Measurements from ENCODE around the gene ZSCAN5A.
"Not testable (repeated sequence)": the region's sequence is repeated elsewhere in the genome, so short reads cannot be mapped to it uniquely, and the experiment has no call there.

The ZSCAN5A gene

GRCh38 chr19:56314381-56315076 is at the start of gene ZSCAN5A:
TSS of gene ZSCAN5A (minus strand) at chr19:56314839. CDS start at chr19:56225046, 89,793 bp downstream.
- peaks cover 13% of the 10 kb centered on the region for H3K4me1 ChIP-seq (ENCODE audit: insufficient read depth, low read length)
- no peaks in the 10 kb centered on the region for H3K9me3 ChIP-seq (ENCODE audit: low read length)
- H3K36me3 ChIP-seq (ENCODE audit: insufficient read depth, low read length): peaks cover 4% of the 10 kb centered on the region
- H3K9ac ChIP-seq (ENCODE audit: low read length): peak within 1 kb of the TSS; percentile 13
- H3K4me3 ChIP-seq (ENCODE audit: low read depth in 1 of 2, low read length in 2 of 2): peak within 1 kb of the TSS; percentile 56 to 69
- peak within 1 kb of the TSS; percentile 92 for H3K27ac ChIP-seq (ENCODE audit: low read depth, low read length)
- no peaks in the 10 kb centered on the region for H3K27me3 ChIP-seq (ENCODE audit: control insufficient read depth in 1 of 2, insufficient read depth in 2 of 2, low read length in 2 of 2)

- no peaks in the 10 kb centered on the region for H3K36me3 ChIP-seq (ENCODE audit: insufficient read depth, low read length)
- H3K4me1 ChIP-seq (ENCODE audit: insufficient read depth, low read length): no peaks in the 10 kb centered on the region
- H3K27ac ChIP-seq (ENCODE audit: low read depth, low read length): no peak overlapping the region
Observed at GRCh38 chr19:56360841-56361240, 46.2 kb upstream of the ZSCAN5A start.

GRCh38 chr19:56356944-56357343 is 42.3 kb upstream of the ZSCAN5A start:
- Histone ChIP-seq H3K4me1 (ENCODE audit: insufficient read depth, low read length) (no peaks in the 10 kb centered on the region), H3K9ac (ENCODE audit: low read length) (no peak overlapping the region)

More at GRCh38 chr19:56360841-56361240, 46.2 kb upstream of the ZSCAN5A start:
- Histone ChIP-seq H3K27me3 (ENCODE audit: control insufficient read depth in 1 of 2, insufficient read depth in 2 of 2, low read length in 2 of 2) (no peaks in the 10 kb centered on the region), H3K4me3 (ENCODE audit: low read depth in 1 of 2, low read length in 2 of 2) (no peak overlapping the region), H3K9ac (ENCODE audit: low read length) (no peak overlapping the region), H3K9me3 (ENCODE audit: low read length) (no peaks in the 10 kb centered on the region)

GRCh38 chr19:56355517-56355916 is 40.9 kb upstream of the ZSCAN5A start:
- Histone ChIP-seq H3K4me3 (ENCODE audit: low read depth in 1 of 2, low read length in 2 of 2) (no peak overlapping the region), H3K36me3 (ENCODE audit: insufficient read depth, low read length) (no peaks in the 10 kb centered on the region), H3K27me3 (ENCODE audit: control insufficient read depth in 1 of 2, insufficient read depth in 2 of 2, low read length in 2 of 2) (no peaks in the 10 kb centered on the region), H3K27ac (ENCODE audit: low read depth, low read length) (no peak overlapping the region), H3K4me1 (ENCODE audit: insufficient read depth, low read length) (no peaks in the 10 kb centered on the region), H3K9ac (ENCODE audit: low read length) (no peak overlapping the region), H3K9me3 (ENCODE audit: low read length) (no peaks in the 10 kb centered on the region)

More at GRCh38 chr19:56356944-56357343, 42.3 kb upstream of the ZSCAN5A start:
- H3K36me3 ChIP-seq (ENCODE audit: insufficient read depth, low read length): no peaks in the 10 kb centered on the region
- no peak overlapping the region for H3K4me3 ChIP-seq (ENCODE audit: low read depth in 1 of 2, low read length in 2 of 2)
- no peaks in the 10 kb centered on the region for H3K27me3 ChIP-seq (ENCODE audit: control insufficient read depth in 1 of 2, insufficient read depth in 2 of 2, low read length in 2 of 2)
- no peak overlapping the region for H3K27ac ChIP-seq (ENCODE audit: low read depth, low read length)
- no peaks in the 10 kb centered on the region for H3K9me3 ChIP-seq (ENCODE audit: low read length)

GRCh38 chr19:56351208-56351607 is 36.6 kb upstream of the ZSCAN5A start:
- H3K9me3 ChIP-seq (ENCODE audit: low read length): no peaks in the 10 kb centered on the region
- H3K4me1 ChIP-seq (ENCODE audit: insufficient read depth, low read length): peaks cover 4% of the 10 kb centered on the region
- no peak overlapping the region for H3K27ac ChIP-seq (ENCODE audit: low read depth, low read length)
- H3K9ac ChIP-seq (ENCODE audit: low read length): no peak overlapping the region
- H3K27me3 ChIP-seq (ENCODE audit: control insufficient read depth in 1 of 2, insufficient read depth in 2 of 2, low read length in 2 of 2): no peaks in the 10 kb centered on the region
- H3K4me3 ChIP-seq (ENCODE audit: low read depth in 1 of 2, low read length in 2 of 2): no peak overlapping the region
- no peaks in the 10 kb centered on the region for H3K36me3 ChIP-seq (ENCODE audit: insufficient read depth, low read length)

- Histone ChIP-seq H3K27ac (ENCODE audit: low read depth, low read length) (no peak overlapping the region), H3K9ac (ENCODE audit: low read length) (no peak overlapping the region), H3K4me1 (ENCODE audit: insufficient read depth, low read length) (peaks cover 4% of the 10 kb centered on the region), H3K4me3 (ENCODE audit: low read depth in 1 of 2, low read length in 2 of 2) (no peak overlapping the region), H3K9me3 (ENCODE audit: low read length) (no peaks in the 10 kb centered on the region), H3K36me3 (ENCODE audit: insufficient read depth, low read length) (no peaks in the 10 kb centered on the region), H3K27me3 (ENCODE audit: control insufficient read depth in 1 of 2, insufficient read depth in 2 of 2, low read length in 2 of 2) (no peaks in the 10 kb centered on the region)
Observed at GRCh38 chr19:56350416-56351045, 35.9 kb upstream of the ZSCAN5A start.

- peaks cover 4% of the 10 kb centered on the region for H3K4me1 ChIP-seq (ENCODE audit: insufficient read depth, low read length)
- no peak overlapping the region for H3K9ac ChIP-seq (ENCODE audit: low read length)
- H3K36me3 ChIP-seq (ENCODE audit: insufficient read depth, low read length): no peaks in the 10 kb centered on the region
- H3K4me3 ChIP-seq (ENCODE audit: low read depth in 1 of 2, low read length in 2 of 2): no peak overlapping the region
- H3K9me3 ChIP-seq (ENCODE audit: low read length): no peaks in the 10 kb centered on the region
- no peak overlapping the region for H3K27ac ChIP-seq (ENCODE audit: low read depth, low read length)
- no peaks in the 10 kb centered on the region for H3K27me3 ChIP-seq (ENCODE audit: control insufficient read depth in 1 of 2, insufficient read depth in 2 of 2, low read length in 2 of 2)
Observed at GRCh38 chr19:56348289-56348877, 33.7 kb upstream of the ZSCAN5A start.

GRCh38 chr19:56347163-56347778 is 32.6 kb upstream of the ZSCAN5A start:
- Histone ChIP-seq H3K4me1 (ENCODE audit: insufficient read depth, low read length) (peaks cover 4% of the 10 kb centered on the region), H3K9me3 (ENCODE audit: low read length) (no peaks in the 10 kb centered on the region), H3K9ac (ENCODE audit: low read length) (no peak overlapping the region), H3K36me3 (ENCODE audit: insufficient read depth, low read length) (no peaks in the 10 kb centered on the region), H3K27ac (ENCODE audit: low read depth, low read length) (no peak overlapping the region), H3K27me3 (ENCODE audit: control insufficient read depth in 1 of 2, insufficient read depth in 2 of 2, low read length in 2 of 2) (no peaks in the 10 kb centered on the region), H3K4me3 (ENCODE audit: low read depth in 1 of 2, low read length in 2 of 2) (no peak overlapping the region)

GRCh38 chr19:56341948-56342347 is 27.3 kb upstream of the ZSCAN5A start:
- no peak overlapping the region for H3K4me3 ChIP-seq (ENCODE audit: low read depth in 1 of 2, low read length in 2 of 2)
- no peaks in the 10 kb centered on the region for H3K9me3 ChIP-seq (ENCODE audit: low read length)
- no peaks in the 10 kb centered on the region for H3K27me3 ChIP-seq (ENCODE audit: control insufficient read depth in 1 of 2, insufficient read depth in 2 of 2, low read length in 2 of 2)
- no peaks in the 10 kb centered on the region for H3K36me3 ChIP-seq (ENCODE audit: insufficient read depth, low read length)
- no peak overlapping the region for H3K27ac ChIP-seq (ENCODE audit: low read depth, low read length)
- no peaks in the 10 kb centered on the region for H3K4me1 ChIP-seq (ENCODE audit: insufficient read depth, low read length)
- no peak overlapping the region for H3K9ac ChIP-seq (ENCODE audit: low read length)

- H3K4me3 ChIP-seq (ENCODE audit: low read depth in 1 of 2, low read length in 2 of 2); H3K4me1 ChIP-seq (ENCODE audit: insufficient read depth, low read length); H3K27me3 ChIP-seq (ENCODE audit: control insufficient read depth in 1 of 2, insufficient read depth in 2 of 2, low read length in 2 of 2); H3K9me3 ChIP-seq (ENCODE audit: low read length); H3K9ac ChIP-seq (ENCODE audit: low read length); H3K27ac ChIP-seq (ENCODE audit: low read depth, low read length); H3K36me3 ChIP-seq (ENCODE audit: insufficient read depth, low read length): not testable (repeated sequence)
Observed at GRCh38 chr19:56339031-56339430, 24.4 kb upstream of the ZSCAN5A start.

- not testable (repeated sequence) for H3K27ac ChIP-seq (ENCODE audit: low read depth, low read length); H3K9me3 ChIP-seq (ENCODE audit: low read length); H3K4me1 ChIP-seq (ENCODE audit: insufficient read depth, low read length); H3K4me3 ChIP-seq (ENCODE audit: low read depth in 1 of 2, low read length in 2 of 2); H3K9ac ChIP-seq (ENCODE audit: low read length); H3K36me3 ChIP-seq (ENCODE audit: insufficient read depth, low read length); H3K27me3 ChIP-seq (ENCODE audit: control insufficient read depth in 1 of 2, insufficient read depth in 2 of 2, low read length in 2 of 2)
Observed at GRCh38 chr19:56337077-56337476, 22.4 kb upstream of the ZSCAN5A start.
